Cardiac fibroblast (primary cell): Measurements from ENCODE around the gene TTC36.

ENCODE experiments used
- DNase-seq, 2 donors: peaks; one replicate each; pipeline versions ENCODE4 v3.0.0 to v3.0.0-alpha.2; 2010; ENCODE audit warnings: low read depth in 2 of 2
- H3K4me3 ChIP-seq, 2 donors: replicated peaks in 1 of 2; 1 replicate in 1 of 2; 2 replicates in 1 of 2; pipeline ENCODE4 v1.5.1; 2011; ENCODE audit warnings: low read depth in 2 of 2, low read length in 2 of 2, mild to moderate bottlenecking in 2 of 2, moderate library complexity in 1 of 2
- TF ChIP-seq, protein P1 (sequence below): IDR thresholded peaks from one replicate; pipeline ENCODE4 v1.5.1; 2011; ENCODE audit warnings: low read depth, mild to moderate bottlenecking, low read length, inconsistent platforms

The TTC36 gene

DNA sequence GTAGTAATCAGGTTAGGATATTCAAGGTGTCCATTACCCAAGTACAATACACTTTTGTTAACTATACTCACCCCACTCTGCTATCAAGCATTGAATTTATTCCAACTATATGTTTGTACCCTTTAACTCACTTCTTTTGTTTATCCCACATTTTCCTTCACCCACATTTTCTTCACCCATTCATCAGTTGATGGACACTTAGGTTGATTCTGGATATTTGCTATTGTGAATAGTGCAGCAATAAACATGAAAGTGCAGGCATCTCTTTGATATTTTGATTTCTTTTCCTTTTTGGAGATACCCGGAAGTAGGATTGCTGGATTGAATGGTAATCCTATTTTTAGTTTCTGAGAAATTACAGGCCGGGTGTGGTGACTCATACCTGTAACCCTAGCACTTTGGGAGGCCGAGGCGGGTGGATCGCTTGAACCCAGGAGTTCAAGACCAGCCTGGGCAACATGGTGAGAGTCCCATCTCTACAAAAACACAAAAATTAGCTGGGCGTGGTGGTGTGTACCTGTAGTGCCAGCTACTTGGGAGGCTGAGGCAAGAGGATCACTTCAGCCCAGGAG lies 10.2 kb downstream of the TTC36 start:
- TF ChIP-seq, protein P1, sequence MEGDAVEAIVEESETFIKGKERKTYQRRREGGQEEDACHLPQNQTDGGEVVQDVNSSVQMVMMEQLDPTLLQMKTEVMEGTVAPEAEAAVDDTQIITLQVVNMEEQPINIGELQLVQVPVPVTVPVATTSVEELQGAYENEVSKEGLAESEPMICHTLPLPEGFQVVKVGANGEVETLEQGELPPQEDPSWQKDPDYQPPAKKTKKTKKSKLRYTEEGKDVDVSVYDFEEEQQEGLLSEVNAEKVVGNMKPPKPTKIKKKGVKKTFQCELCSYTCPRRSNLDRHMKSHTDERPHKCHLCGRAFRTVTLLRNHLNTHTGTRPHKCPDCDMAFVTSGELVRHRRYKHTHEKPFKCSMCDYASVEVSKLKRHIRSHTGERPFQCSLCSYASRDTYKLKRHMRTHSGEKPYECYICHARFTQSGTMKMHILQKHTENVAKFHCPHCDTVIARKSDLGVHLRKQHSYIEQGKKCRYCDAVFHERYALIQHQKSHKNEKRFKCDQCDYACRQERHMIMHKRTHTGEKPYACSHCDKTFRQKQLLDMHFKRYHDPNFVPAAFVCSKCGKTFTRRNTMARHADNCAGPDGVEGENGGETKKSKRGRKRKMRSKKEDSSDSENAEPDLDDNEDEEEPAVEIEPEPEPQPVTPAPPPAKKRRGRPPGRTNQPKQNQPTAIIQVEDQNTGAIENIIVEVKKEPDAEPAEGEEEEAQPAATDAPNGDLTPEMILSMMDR: no peak
- DNase-seq: peak in 1 of 2 donors; percentile 32
- H3K4me3 ChIP-seq: no peak overlapping the region

DNA sequence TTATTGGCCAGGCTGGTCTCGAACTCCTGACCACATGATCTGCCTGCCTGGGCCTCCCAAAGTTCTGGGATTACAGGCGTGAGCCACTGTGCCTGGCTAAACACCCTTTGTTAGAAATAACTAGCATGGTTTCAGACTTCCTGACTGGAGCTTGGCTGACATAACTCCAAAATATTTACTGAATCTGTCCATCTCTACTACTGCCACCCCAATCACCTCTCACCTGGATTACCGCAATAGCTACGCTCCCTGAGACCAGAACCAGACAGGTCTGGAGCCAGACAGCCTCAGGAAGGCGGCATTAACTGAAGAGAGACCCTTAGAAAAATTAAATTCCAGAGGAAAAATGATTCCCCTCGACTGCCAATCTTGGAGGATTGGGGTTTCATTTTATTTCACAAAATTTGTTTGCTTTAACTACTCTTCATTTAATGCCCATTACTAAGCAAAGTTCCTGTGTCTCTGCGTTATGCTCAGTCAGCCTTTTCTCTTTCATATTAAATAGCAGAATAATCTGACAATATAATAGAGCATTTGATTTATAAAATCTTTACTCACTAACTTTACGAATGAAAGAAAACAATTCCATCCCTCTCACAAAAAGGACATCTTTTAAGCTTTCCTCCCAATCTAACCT lies 16.9 kb downstream of the TTC36 start:
- DNase-seq: no peak
- TF ChIP-seq, protein P1: no peak

DNA sequence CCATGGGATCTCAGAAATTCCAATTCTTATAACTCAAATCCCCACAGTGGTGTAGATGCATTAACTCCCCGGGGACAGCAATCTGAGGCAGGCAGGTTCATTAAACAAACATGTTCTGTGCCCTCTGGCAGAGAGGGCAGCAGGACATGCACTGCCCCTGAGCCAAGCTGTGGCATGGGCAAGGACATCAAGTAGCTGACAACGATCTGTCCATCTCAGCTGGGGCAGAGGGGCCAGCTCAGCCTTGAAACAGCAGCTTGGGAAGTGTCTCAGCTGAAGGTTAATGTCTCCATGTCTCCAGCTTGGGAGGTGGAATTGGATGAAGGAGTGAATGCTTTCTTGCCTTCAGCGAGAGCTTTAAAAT lies 17.4 kb downstream of the TTC36 start:
- no peak for DNase-seq
- TF ChIP-seq, protein P1: no peak
- no peak overlapping the region for H3K4me3 ChIP-seq

More for the DNA sequence above, 16.9 kb downstream of the TTC36 start:
- H3K4me3 ChIP-seq: no peak overlapping the region

DNA sequence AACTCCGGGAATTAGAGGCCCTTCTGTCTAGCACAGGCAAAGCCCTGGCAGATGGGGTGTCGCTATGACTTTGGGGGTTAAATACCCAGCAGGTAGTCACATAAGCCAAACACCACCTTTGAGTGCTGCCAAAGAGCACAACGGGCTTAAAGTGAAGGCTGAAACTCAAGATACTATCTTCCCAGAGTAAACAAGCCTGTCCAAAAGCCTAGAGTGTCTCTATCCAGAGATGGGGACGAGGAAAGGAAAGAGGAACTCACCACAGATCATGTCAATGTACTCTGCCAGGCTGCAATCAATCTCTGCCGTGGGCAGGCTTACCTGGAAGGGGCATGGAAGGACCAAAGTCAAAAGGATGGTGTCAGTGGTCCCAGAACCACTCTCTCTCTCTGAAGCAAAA lies 18.3 kb downstream of the TTC36 start:
- no peak overlapping the region for H3K4me3 ChIP-seq
- TF ChIP-seq, protein P1: no peak
- no peak for DNase-seq

GRCh38 chr11:118547132-118547531 lies 19.9 kb downstream of the TTC36 start:
- TF ChIP-seq, protein P1: no peak
- DNase-seq: no peak
- no peak overlapping the region for H3K4me3 ChIP-seq

DNA sequence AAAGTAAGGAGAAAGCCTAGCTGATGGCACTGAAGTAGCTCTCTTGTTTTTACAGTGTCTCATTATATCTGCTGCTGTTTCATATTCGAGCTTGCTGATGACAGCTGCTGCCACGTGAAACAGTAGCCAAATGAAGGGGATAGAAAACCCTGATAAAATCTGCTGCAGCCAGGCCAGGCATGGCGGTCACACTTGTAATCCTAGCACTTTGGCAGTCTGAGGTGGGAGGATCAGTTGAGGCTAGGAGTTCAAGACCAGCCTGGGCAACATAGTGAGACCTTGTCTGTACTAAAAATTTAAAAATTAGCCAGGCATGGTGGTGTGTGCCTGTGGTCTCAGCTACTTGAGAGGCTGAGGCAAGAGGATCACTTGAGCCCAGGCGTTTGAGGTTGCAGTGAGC lies 25.1 kb downstream of the TTC36 start:
- no peak for DNase-seq
- H3K4me3 ChIP-seq: no peak overlapping the region
- TF ChIP-seq, protein P1: no peak

DNA sequence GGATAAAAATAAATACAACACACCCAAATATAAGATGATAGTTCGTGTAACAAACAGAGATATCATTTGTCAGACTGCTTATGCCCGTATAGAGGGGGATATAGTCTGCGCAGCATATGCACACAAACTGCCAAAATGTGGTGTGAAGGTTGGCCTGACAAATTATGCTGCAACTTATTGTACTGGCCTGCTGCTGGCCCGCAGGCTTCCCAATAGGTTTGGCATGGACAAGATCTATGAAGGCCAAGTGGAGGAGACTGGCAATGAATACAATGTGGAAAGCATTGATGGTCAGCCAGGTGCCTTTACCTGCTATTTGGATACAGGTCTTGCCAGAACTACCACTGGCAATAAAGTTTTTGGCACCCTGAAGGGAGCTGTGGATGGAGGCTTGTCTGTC lies 33.5 kb downstream of the TTC36 start:
- no peak overlapping the region for H3K4me3 ChIP-seq
- TF ChIP-seq, protein P1: no peak
- no peak for DNase-seq
